GM21619 (cell line): ENCODE results near the gene TLE2.

Source experiments
- ATAC-seq: cut with Tn5 transposase; IDR thresholded peaks from one replicate; pipeline ENCODE4 v1.9.1; 2021; ENCODE audit not compliant: unreplicated experiment

Gene TLE2

GRCh38 chr19:2962018-2962670, 66.9 kb downstream of the TLE2 start:
- no peak for ATAC-seq

- ATAC-seq: no peak
These were observed 69.0 kb downstream of the TLE2 start for GRCh38 chr19:2960120-2960519.

- no peak for ATAC-seq
These were observed 71.9 kb downstream of the TLE2 start for GRCh38 chr19:2957160-2957559.

- ATAC-seq: no peak
These were observed 76.1 kb downstream of the TLE2 start for GRCh38 chr19:2952953-2953481.

GRCh38 chr19:2950286-2951124, 78.6 kb downstream of the TLE2 start:
- ATAC-seq: peak; percentile 86

GRCh38 chr19:2949939-2950285, 79.2 kb downstream of the TLE2 start:
- ATAC-seq: peak; percentile 1
